PC-9 (cell line): Measurements from ENCODE around the gene MACROD2. TPM values are rescaled to one million over a fixed set of nuclear protein-coding genes. Genes with fewer than 3 reads are reported as not detected.

Experiments used
- BruUV-seq: library from RNA; stranded (reverse); fragments of 400-500 nt; replicated peaks from 2 replicates; lab custom pipeline; 2021; lab: Mats Ljungman, UMichigan
- CTCF ChIA-PET: fragments of 300-600 bp; sonication (Branson Sonifier 250); formaldehyde crosslinking; loops from one replicate; lab custom pipeline; 2022; ENCODE audit warnings: antibody characterized with exemption; lab: Charles Lee
- POLR2A ChIA-PET: fragments of 300-600 bp; sonication (Branson Sonifier 250); formaldehyde crosslinking; loops from one replicate; lab custom pipeline; 2022; ENCODE audit warnings: antibody characterized with exemption; ENCODE audit not compliant: unreplicated experiment; lab: Charles Lee
- DNase-seq, 2 experiments: peaks; one replicate each; pipeline versions ENCODE4 v3.0.0 to v3.0.0-alpha.2; 2015 to 2022; ENCODE audit warnings: mixed read lengths in 1 of 2
- H2AFZ ChIP-seq: fragments of 200-600 bp; sonication (generic); 2 replicates; pipeline ENCODE4 v1.8.1; 2017; ENCODE audit warnings: antibody characterized with exemption
- H3F3A ChIP-seq: fragments of 200-600 bp; sonication (generic); 2 replicates; pipeline ENCODE4 v1.8.1; 2017; ENCODE audit warnings: antibody characterized with exemption, mild to moderate bottlenecking, low read depth; ENCODE audit not compliant: insufficient read depth
- H3K27ac ChIP-seq: fragments of 200-600 bp; sonication (generic); 2 replicates; pipeline ENCODE4 v1.6.1; 2016; ENCODE audit warnings: mixed run types
- H3K27me3 ChIP-seq: fragments of 200-600 bp; sonication (generic); 2 replicates; pipeline ENCODE4 v1.6.1; 2016; ENCODE audit warnings: low read depth, mixed run types; ENCODE audit not compliant: insufficient read depth
- H3K36me3 ChIP-seq: fragments of 200-600 bp; sonication (generic); 2 replicates; pipeline ENCODE4 v1.6.1; 2016; ENCODE audit warnings: low read depth, mixed run types
- H3K4me1 ChIP-seq: fragments of 200-600 bp; sonication (generic); replicated peaks from 2 replicates; pipeline ENCODE4 v1.6.1; 2016; ENCODE audit warnings: mixed run types; ENCODE audit not compliant: insufficient read depth
- H3K4me2 ChIP-seq: fragments of 200-600 bp; sonication (generic); 2 replicates; pipeline ENCODE4 v1.6.1; 2017; ENCODE audit warnings: mixed run types
- H3K4me3 ChIP-seq: fragments of 200-600 bp; sonication (generic); 2 replicates; pipeline ENCODE4 v1.6.1; 2016; ENCODE audit warnings: mixed run types
- H3K79me2 ChIP-seq: fragments of 200-600 bp; sonication (generic); 2 replicates; pipeline ENCODE4 v1.6.1; 2017; ENCODE audit warnings: low read depth, mixed run types
- H3K9me2 ChIP-seq: fragments of 200-600 bp; sonication (generic); 2 replicates; pipeline ENCODE4 v1.8.1; 2017; ENCODE audit warnings: mild to moderate bottlenecking; ENCODE audit not compliant: insufficient read depth
- H3K9me3 ChIP-seq: fragments of 200-600 bp; sonication (generic); 2 replicates; pipeline ENCODE4 v1.8.1; 2016; ENCODE audit warnings: low read depth; ENCODE audit not compliant: insufficient read depth
- H4K20me1 ChIP-seq: fragments of 200-600 bp; sonication (generic); 2 replicates; pipeline ENCODE4 v1.8.1; 2017; ENCODE audit not compliant: insufficient read depth
- EZH2 ChIP-seq: fragments of 200-600 bp; sonication (generic); IDR thresholded peaks from 2 replicates; pipeline ENCODE4 v1.8.0; 2017; ENCODE audit warnings: antibody characterized with exemption, low read depth
- intact Hi-C: fragments of 100-400 bp; cut with micrococcal nuclease; formaldehyde crosslinking; loops from one replicate; pipeline ENCODE4 v1.10.0; 2022; ENCODE audit not compliant: unreplicated experiment
- total RNA-seq: library from RNA; stranded (reverse); gene quantifications from 2 replicates; pipeline ENCODE4 v1.2.3, GENCODE V29; 2021
- TF ChIP-seq, protein P1 (sequence below): fragments of 200-600 bp; sonication (generic); conservative IDR thresholded peaks from 2 replicates; pipeline ENCODE4 v1.6.1; 2017; ENCODE audit warnings: mixed run types, antibody characterized with exemption, mild to moderate bottlenecking, moderate library complexity

Gene MACROD2
- total RNA-seq, 1 experiment from 2014 or later = 11.4 TPM

DNA sequence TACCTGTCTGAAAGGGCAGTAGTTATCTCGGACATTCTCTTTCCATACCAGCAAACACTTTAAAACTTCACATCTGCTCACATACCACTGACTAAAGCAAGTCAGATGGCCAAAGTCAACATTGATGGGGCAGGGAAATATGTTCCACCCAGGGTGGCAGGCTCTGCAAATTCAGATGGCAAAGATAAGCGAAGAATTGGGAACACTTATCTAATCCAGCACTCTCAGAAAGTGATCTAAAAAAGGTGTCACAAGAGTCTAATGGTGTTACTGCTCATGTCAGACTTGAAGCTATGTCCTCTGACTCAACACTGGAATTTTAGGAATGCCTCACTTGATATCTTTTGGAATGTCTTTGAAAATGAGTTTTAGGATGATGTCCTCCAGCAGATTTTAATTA lies 1491.7 kb downstream of the MACROD2 start:
- POLR2A ChIA-PET = no interaction called here
- H3K36me3 ChIP-seq = no peaks in the 10 kb centered on the region
- no peaks in the 10 kb centered on the region for H3F3A ChIP-seq
- H4K20me1 ChIP-seq = no peaks in the 10 kb centered on the region
- no peak overlapping the region for H3K4me2 ChIP-seq
- TF ChIP-seq EZH2 = no peak
- TF ChIP-seq, protein P1, sequence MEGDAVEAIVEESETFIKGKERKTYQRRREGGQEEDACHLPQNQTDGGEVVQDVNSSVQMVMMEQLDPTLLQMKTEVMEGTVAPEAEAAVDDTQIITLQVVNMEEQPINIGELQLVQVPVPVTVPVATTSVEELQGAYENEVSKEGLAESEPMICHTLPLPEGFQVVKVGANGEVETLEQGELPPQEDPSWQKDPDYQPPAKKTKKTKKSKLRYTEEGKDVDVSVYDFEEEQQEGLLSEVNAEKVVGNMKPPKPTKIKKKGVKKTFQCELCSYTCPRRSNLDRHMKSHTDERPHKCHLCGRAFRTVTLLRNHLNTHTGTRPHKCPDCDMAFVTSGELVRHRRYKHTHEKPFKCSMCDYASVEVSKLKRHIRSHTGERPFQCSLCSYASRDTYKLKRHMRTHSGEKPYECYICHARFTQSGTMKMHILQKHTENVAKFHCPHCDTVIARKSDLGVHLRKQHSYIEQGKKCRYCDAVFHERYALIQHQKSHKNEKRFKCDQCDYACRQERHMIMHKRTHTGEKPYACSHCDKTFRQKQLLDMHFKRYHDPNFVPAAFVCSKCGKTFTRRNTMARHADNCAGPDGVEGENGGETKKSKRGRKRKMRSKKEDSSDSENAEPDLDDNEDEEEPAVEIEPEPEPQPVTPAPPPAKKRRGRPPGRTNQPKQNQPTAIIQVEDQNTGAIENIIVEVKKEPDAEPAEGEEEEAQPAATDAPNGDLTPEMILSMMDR = no peak
- DNase-seq = peak; percentile 14 to 63
- intact Hi-C loops = no loop called here
- CTCF ChIA-PET = no interaction called here
- H3K4me3 ChIP-seq = no peak overlapping the region
- no peaks in the 10 kb centered on the region for H3K4me1 ChIP-seq
- BruUV-seq = no TSS peak
- no peak overlapping the region for H2AFZ ChIP-seq
- H3K9me3 ChIP-seq = no peaks in the 10 kb centered on the region; the same call in 1 of the 2 replicates
- H3K27me3 ChIP-seq = no peaks in the 10 kb centered on the region
- H3K79me2 ChIP-seq = no peaks in the 10 kb centered on the region
- H3K27ac ChIP-seq = no peak overlapping the region
- H3K9me2 ChIP-seq = no peaks in the 10 kb centered on the region

DNA sequence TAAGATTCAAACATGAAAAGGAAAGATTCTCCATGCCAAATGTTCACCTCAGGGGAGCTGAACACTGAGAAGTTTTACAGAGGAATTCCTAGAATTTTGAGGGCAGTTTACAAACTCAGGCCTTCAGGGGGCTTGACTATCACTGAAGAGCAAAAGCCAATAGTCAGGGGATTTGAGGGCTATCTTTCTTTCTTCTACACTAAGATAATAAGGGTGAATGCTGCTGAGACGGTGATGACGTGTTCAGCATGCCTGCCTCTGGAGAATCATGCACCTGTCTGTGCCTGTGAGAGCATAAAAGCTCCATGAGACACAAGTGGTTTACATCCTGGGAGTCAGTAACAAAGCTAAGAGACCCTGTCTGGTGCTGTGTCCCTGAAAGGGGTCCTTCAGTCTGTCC lies 1492.4 kb downstream of the MACROD2 start:
- H3K4me3 ChIP-seq = no peak overlapping the region
- intact Hi-C loops = no loop called here
- TF ChIP-seq, protein P1 = no peak
- no peak for TF ChIP-seq EZH2
- no peak overlapping the region for H2AFZ ChIP-seq
- no peaks in the 10 kb centered on the region for H3K4me1 ChIP-seq
- no peaks in the 10 kb centered on the region for H3K9me2 ChIP-seq
- H3K27ac ChIP-seq = no peak overlapping the region
- H3F3A ChIP-seq = no peaks in the 10 kb centered on the region
- H3K4me2 ChIP-seq = no peak overlapping the region
- no peaks in the 10 kb centered on the region for H3K79me2 ChIP-seq
- no peaks in the 10 kb centered on the region for H3K36me3 ChIP-seq
- no peaks in the 10 kb centered on the region; the same call in 1 of the 2 replicates for H3K9me3 ChIP-seq
- no peaks in the 10 kb centered on the region for H4K20me1 ChIP-seq
- POLR2A ChIA-PET = no interaction called here
- DNase-seq = no peak
- BruUV-seq = no TSS peak
- CTCF ChIA-PET = no interaction called here
- no peaks in the 10 kb centered on the region for H3K27me3 ChIP-seq

DNA sequence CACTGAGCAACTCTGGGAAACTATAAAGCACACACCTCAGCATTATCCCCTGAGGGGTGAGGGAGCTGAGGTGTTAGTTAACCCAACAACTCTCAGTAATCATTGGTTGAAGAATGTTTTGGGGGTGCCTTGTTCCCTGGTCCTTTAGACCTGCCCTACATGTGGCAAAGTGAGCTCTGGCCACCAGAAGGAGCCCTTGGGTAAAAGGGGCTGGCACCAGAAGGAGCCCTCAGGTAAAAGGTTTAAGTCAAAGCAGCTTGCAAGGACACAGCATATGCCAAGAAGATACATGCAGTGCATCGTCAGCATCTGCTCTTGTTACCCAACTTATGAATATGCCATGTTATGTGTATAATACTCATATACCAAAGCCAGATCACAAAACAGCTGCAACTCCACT lies 1496.3 kb downstream of the MACROD2 start:
- ChIA-PET POLR2A (interaction anchor here (0.6 kb wide), 1 partner anchor 402 kb away, joined by 5 read pairs; no protein-coding TSS in a partner anchor), CTCF (no interaction called here)
- Histone ChIP-seq H3K79me2 (no peaks in the 10 kb centered on the region), H3K4me1 (no peaks in the 10 kb centered on the region), H4K20me1 (no peaks in the 10 kb centered on the region), H3K27me3 (no peaks in the 10 kb centered on the region), H3K9me2 (no peaks in the 10 kb centered on the region), H3K27ac (no peak overlapping the region), H3F3A (no peaks in the 10 kb centered on the region), H3K9me3 (no peaks in the 10 kb centered on the region), H3K4me3 (no peak overlapping the region), H3K36me3 (no peaks in the 10 kb centered on the region), H3K4me2 (no peak overlapping the region), H2AFZ (no peak overlapping the region)
- TF ChIP-seq, protein P1 = peak; percentile 43
- TF ChIP-seq EZH2 = no peak
- intact Hi-C loops = no loop called here
- no peak for DNase-seq
- BruUV-seq = no TSS peak
